ENCODE results near the gene KLF16. TPM values are rescaled to one million over a fixed set of nuclear protein-coding genes. Genes with fewer than 3 reads are reported as not detected.

KLF16 gene
- total and polyA plus RNA-seq, 9 of the 15 experiments (the other 6 are each of a cell fraction or from before 2014, with no cell fraction given) = 0.04 to 60.4 (median 6.8) TPM

GRCh38 chr19:1875646-1876495 lies 12.5 kb upstream of the KLF16 start (continued):
- TF ChIP-seq CHD7 (IDR thresholded peaks at IDR 0.05; ENCODE audit: low read depth, low read length) (no peak), RBM39 (optimal IDR thresholded peaks at IDR 0.05; ENCODE audit: low read depth, low read length) (no peak), ELF2 (CRISPR knock-in tag; IDR thresholded peaks at IDR 0.05) (peak; percentile 95), CCNT2 (IDR thresholded peaks at IDR 0.05; ENCODE audit: borderline replicate concordance, extremely low read depth, insufficient read length, low read depth, low read length) (peak; percentile 98), RBBP5 (IDR thresholded peaks at IDR 0.05; ENCODE audit: borderline replicate concordance, insufficient read depth, low read length, poor library complexity, severe bottlenecking) (peak; percentile 82), CHCHD3 (CRISPR knock-in tag; IDR thresholded peaks at IDR 0.05) (no peak), XRCC5 (IDR thresholded peaks at IDR 0.05; ENCODE audit: low read depth, low read length) (peak; percentile 67), FOXM1 (IDR thresholded peaks at IDR 0.05; ENCODE audit: low read depth) (0 out of 2 replicates have a peak, but pooled peaks have one; percentile 13), FOXM1 (CRISPR knock-in tag; IDR thresholded peaks at IDR 0.05; ENCODE audit: low read depth) (peak; percentile 61; the same call in 1 of the 2 replicates), PHB2 (IDR thresholded peaks at IDR 0.05; ENCODE audit: low read depth) (no peak), HNRNPUL1 (IDR thresholded peaks at IDR 0.05; ENCODE audit: low read length) (no peak), GMEB1 (CRISPR knock-in tag; IDR thresholded peaks at IDR 0.05) (peak; percentile 94), KAT8 (IDR thresholded peaks at IDR 0.05; ENCODE audit: low read depth) (no peak), PYGO2 (tag; IDR thresholded peaks at IDR 0.05) (no peak)
